ENCODE results near the gene MAP3K12. TPM values are rescaled to one million over a fixed set of nuclear protein-coding genes. Genes with fewer than 3 reads are reported as not detected.

MAP3K12 gene
- total RNA-seq, 1 donor from 2014 or later: 3.9 TPM

- FAIRE-seq (no peak), DNase-seq (ENCODE audit: low read depth) (no peak)
- H3K4me3 ChIP-seq (ENCODE audit: low read depth, low read length): no peak overlapping the region
- peaks cover 51% of the 10 kb centered on the region for H3K36me3 ChIP-seq (ENCODE audit: control insufficient read depth, insufficient read depth, low read length)
- no peak for TF ChIP-seq CTCF (IDR thresholded peaks at IDR 0.05; ENCODE audit: insufficient read depth, low read length, severe bottlenecking)
- no peaks in the 10 kb centered on the region for H3K27me3 ChIP-seq (ENCODE audit: control insufficient read depth, insufficient read depth, low read length)
Measured at GRCh38 chr12:53465679-53466078, 33.6 kb downstream of the MAP3K12 start.

- Histone ChIP-seq H3K27me3 (ENCODE audit: control insufficient read depth, insufficient read depth, low read length) (no peaks in the 10 kb centered on the region), H3K36me3 (ENCODE audit: control insufficient read depth, insufficient read depth, low read length) (peaks cover 51% of the 10 kb centered on the region), H3K4me3 (ENCODE audit: low read depth, low read length) (no peak overlapping the region)
- DNase-seq (ENCODE audit: low read depth) (no peak), FAIRE-seq (no peak)
- TF ChIP-seq CTCF (IDR thresholded peaks at IDR 0.05; ENCODE audit: insufficient read depth, low read length, severe bottlenecking): no peak
Measured at GRCh38 chr12:53464685-53465418, 34.4 kb downstream of the MAP3K12 start.

- Histone ChIP-seq H3K27me3 (ENCODE audit: control insufficient read depth, insufficient read depth, low read length) (no peaks in the 10 kb centered on the region), H3K36me3 (ENCODE audit: control insufficient read depth, insufficient read depth, low read length) (peaks cover 48% of the 10 kb centered on the region), H3K4me3 (ENCODE audit: low read depth, low read length) (no peak overlapping the region)
- FAIRE-seq: no peak
- no peak for TF ChIP-seq CTCF (IDR thresholded peaks at IDR 0.05; ENCODE audit: insufficient read depth, low read length, severe bottlenecking)
- no peak for DNase-seq (ENCODE audit: low read depth)
Measured at GRCh38 chr12:53463802-53464560, 35.3 kb downstream of the MAP3K12 start.

- Histone ChIP-seq H3K27me3 (ENCODE audit: control insufficient read depth, insufficient read depth, low read length) (no peaks in the 10 kb centered on the region), H3K36me3 (ENCODE audit: control insufficient read depth, insufficient read depth, low read length) (peaks cover 46% of the 10 kb centered on the region), H3K4me3 (ENCODE audit: low read depth, low read length) (no peak overlapping the region)
- FAIRE-seq: no peak
- TF ChIP-seq CTCF (IDR thresholded peaks at IDR 0.05; ENCODE audit: insufficient read depth, low read length, severe bottlenecking): no peak
- no peak for DNase-seq (ENCODE audit: low read depth)
Measured at GRCh38 chr12:53462935-53463334, 36.3 kb downstream of the MAP3K12 start.

GRCh38 chr12:53461591-53461990 is 37.7 kb downstream of the MAP3K12 start:
- FAIRE-seq: no peak

More at GRCh38 chr12:53461591-53461990, 37.7 kb downstream of the MAP3K12 start:
- H3K4me3 ChIP-seq (ENCODE audit: low read depth, low read length): no peak overlapping the region
- no peaks in the 10 kb centered on the region for H3K27me3 ChIP-seq (ENCODE audit: control insufficient read depth, insufficient read depth, low read length)
- H3K36me3 ChIP-seq (ENCODE audit: control insufficient read depth, insufficient read depth, low read length): peaks cover 42% of the 10 kb centered on the region
- DNase-seq (ENCODE audit: low read depth): no peak
- no peak for TF ChIP-seq CTCF (IDR thresholded peaks at IDR 0.05; ENCODE audit: insufficient read depth, low read length, severe bottlenecking)
